GM15510 (cell line): ENCODE results near the gene HSP90AB1.

Experiments
- POLR2A ChIP-seq: IDR thresholded peaks from 3 replicates; pipeline ENCODE4 v1.6.1; 2011; ENCODE audit warnings: borderline replicate concordance; ENCODE audit not compliant: insufficient read length; ENCODE audit errors: extremely low read depth

The HSP90AB1 gene

DNA sequence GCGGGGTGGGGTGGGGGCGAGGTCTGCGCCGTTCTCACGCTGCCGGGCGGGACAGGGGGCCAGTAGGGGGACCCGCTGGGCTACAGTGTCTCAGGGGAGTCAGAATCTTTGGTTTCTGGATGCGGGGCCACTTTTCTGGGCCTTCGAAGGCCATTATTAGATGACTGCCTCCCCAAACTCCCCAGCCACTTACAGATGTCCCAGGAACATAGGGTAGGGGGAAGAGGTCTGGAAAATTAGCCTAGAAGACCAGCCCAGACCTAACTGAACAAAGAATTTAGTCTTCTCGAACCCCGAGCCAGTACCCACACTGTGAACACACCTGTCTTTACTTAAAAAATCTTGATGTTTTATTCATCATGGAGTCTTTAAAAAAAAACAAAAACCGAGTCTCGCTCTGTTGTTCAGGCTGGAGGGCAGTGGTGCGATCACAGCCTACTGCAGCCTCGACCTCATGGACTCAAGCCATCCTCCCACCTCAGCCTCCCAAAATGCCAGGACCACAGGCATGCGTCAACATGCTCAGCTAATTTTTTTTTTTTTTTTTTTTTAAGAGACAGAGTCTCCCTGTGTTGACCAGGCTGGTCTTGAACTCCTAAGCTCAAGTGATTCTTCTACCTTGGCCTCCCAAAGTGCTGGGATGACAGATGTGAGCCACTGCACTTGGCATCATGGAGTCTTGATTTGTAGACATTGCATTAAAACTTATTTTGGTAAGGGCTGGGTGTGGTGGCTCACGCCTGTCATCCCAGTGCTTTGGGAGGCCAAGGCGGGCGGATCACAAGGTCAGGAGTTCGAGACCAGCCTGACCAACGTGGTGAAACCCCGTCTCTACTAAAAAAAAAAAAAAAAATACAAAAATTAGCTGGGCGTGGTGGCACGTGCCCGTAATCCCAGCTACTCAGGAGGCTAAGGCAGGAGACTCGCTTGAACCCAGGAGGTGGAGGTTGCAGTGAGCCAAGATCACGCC is 26.8 kb upstream of the HSP90AB1 start:
- no peak for TF ChIP-seq POLR2A

DNA sequence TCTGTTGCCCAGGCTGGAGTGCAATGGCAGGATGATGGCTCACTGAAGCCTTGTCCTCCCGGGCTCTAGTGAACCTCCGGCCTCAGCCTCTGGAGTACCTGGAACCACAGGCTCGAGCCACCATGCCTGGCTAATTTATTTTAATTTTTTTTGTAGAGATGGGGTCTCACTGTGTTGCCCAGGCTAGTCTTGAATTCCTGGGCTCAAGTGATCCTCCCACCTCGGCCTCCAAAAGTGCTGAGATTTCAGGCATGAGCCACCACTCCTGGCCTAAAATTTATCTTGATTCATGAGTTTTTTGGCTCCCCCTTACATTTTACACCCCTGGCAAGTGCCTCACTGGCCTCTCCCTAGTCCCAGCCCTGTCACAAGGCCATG is 26.0 kb upstream of the HSP90AB1 start:
- TF ChIP-seq POLR2A = no peak

DNA sequence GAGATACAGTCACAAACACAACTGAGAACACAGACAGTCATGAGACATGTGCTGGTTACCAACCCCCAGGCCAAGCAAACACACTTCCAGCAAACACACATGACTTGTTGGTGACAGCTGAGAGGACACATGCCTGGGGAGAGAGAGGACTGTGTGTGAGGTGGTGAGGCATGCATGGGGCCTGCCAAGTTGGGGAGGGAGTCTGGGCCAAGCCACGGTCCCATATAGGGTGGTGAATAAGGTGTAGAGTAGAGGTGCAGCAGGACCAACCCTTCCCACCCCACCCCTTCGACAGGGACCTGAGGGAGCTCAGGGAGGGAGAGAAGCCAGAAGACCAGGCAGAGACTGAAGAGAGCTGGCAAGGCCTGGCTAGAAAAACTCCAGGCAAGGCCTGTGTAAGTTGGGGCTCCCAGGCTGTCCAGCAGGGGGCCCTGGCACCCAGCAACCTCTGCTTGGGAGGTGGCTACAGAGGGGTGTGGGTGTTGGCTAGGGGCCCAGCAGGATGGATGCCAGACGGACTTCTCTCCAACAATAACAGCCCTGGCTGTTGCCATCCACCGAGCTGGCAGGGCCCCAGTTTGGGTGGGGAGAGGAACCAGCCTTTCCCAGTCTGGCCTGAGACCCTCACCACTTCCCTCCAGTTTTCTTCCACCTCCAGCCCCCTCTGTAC is 25.5 kb upstream of the HSP90AB1 start:
- no peak for TF ChIP-seq POLR2A

- TF ChIP-seq POLR2A = no peak
Measured at GRCh38 chr6:44221961-44222335, 25.0 kb upstream of the HSP90AB1 start.

GRCh38 chr6:44222486-44223318 is 24.2 kb upstream of the HSP90AB1 start:
- no peak for TF ChIP-seq POLR2A

DNA sequence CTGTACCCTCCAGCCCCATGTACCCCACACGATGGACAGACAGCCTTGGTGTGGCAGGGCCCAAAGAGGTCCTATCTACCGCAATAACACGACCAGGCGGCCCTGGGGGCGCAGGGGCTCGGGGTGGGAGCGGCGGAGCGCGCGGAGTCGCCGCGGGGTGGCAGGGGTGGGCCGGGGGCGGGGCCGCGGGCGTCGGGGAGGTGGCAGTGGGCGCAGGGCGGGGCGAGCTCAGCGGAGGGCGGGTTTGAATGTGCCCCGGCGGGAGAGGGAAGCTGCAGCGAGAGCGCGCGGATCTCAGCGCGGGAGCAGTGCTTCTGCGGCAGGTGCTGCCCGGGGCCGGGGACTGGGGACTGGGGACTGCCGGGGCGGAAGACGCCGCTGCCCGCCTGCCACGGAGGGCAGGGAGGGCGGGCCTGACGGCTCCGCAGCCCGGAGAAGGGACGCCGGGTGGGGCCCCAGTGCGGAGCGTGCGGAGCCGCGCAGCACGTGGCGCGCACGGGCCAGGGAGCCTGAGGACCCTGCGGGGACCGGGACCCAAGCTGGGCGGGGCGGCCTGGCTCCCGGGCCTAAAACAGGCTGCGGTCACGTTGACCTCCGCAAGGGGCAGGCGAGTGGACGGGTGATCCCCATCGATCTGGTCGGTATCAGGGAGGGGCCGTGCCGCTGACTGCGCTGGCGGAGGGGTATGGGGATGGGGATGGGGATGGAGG is 23.4 kb upstream of the HSP90AB1 start, which contains the start of gene SLC29A1:
TSS of gene SLC29A1 (plus strand) at position 277 of the 710 bp plus-strand sequence. CDS start 3,719 bp downstream, outside the sequence.
- TF ChIP-seq POLR2A = peak; percentile 77

- TF ChIP-seq POLR2A = no peak
Measured at GRCh38 chr6:44224029-44224964, 22.6 kb upstream of the HSP90AB1 start.

DNA sequence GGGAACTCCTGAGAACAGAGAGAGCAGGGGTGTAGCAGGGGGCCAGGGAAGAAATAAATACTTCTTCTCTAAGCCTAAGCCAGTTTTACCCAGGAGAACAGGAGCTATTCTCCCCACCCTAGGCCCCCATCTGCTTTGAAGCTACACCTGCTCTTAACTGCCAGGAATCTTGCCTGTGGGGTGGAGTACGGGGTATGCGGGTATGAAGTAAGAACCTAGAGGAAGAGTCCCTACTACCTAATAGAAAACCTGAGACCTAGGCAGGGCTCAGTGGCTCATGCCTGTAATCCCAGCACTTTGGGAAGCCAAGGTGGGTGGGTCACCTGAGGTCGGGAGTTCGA is 22.0 kb upstream of the HSP90AB1 start:
- no peak for TF ChIP-seq POLR2A

DNA sequence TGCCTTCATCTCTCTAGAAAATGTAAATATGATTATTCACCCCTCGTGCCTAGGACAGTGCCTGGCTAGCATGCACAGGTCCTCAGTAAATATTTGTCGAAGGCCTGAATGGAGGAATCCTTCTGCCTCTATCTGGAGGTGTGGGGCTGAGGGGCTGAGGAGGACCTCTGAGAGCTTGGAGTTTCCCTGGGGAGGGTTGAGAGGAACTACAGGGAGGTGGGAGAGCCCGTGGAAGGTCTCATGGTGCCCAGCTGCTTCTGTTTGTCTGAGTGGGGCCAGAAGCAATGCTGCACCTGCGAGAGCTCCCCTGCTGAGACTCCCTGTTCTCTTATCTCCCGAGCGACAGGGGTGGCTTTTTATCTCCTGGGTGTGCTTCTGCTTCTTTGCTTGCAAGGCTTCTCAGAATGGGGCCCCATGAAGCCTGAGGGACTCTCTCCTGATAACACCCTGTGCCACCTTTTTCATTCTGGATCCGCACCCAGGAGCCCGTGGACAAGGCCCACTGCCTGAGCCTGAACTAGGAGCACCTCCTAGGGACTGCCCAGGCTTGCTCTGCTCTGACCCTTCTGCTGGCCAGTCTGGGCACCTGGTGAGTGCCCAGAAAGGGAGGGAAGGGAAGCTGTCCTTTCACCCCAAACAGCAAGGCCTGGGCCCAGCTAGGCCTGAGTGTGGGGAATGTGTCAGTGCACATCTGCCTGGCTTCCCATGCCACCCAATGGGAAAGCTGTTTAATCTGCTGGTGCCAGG is 21.1 kb upstream of the HSP90AB1 start:
- no peak for TF ChIP-seq POLR2A

GRCh38 chr6:44226368-44227147 is 20.3 kb upstream of the HSP90AB1 start:
- TF ChIP-seq POLR2A = no peak

GRCh38 chr6:44227148-44227793 is 19.6 kb upstream of the HSP90AB1 start:
- no peak for TF ChIP-seq POLR2A
